NB4 (cell line): ENCODE measurements around the gene NT5C1A.

Experiments
- DNase-seq: peaks from one replicate; pipeline ENCODE4 v3.0.0; 2010; ENCODE audit warnings: low read depth
- H3K4me3 ChIP-seq: one replicate; pipeline ENCODE4 v1.5.1; 2011; ENCODE audit warnings: mild to moderate bottlenecking, low read depth, low read length, moderate library complexity
- CTCF ChIP-seq: IDR thresholded peaks from one replicate; pipeline ENCODE4 v1.5.1; 2012; ENCODE audit warnings: low read depth, low read length
- MAX ChIP-seq: IDR thresholded peaks from 2 replicates; pipeline ENCODE4 v1.6.1; 2011; ENCODE audit warnings: low read depth, low read length
- MYC ChIP-seq: IDR thresholded peaks from 2 replicates; pipeline ENCODE4 v1.6.1; 2011; ENCODE audit warnings: low read depth, low read length
- POLR2A ChIP-seq: IDR thresholded peaks from 2 replicates; pipeline ENCODE4 v1.6.1; 2011; ENCODE audit warnings: mild to moderate bottlenecking; ENCODE audit not compliant: insufficient read length; ENCODE audit errors: extremely low read depth

Gene NT5C1A

GRCh38 chr1:39692152-39693074, 20.5 kb upstream of the NT5C1A start:
- TF ChIP-seq MAX (no peak), CTCF (no peak), POLR2A (no peak)
- no peak overlapping the region for H3K4me3 ChIP-seq
- no peak for DNase-seq

- TF ChIP-seq CTCF = no peak
- TF ChIP-seq MYC = no peak
- TF ChIP-seq POLR2A = no peak
- TF ChIP-seq MAX = no peak
- no peak within 1 kb of the TSS for H3K4me3 ChIP-seq
- peak; percentile 66 for DNase-seq
Observed at GRCh38 chr1:39691383-39692151, 19.7 kb upstream of the NT5C1A start, which contains the start of gene HPCAL4. HPCAL4 (minus strand) TSS chr1:39691433; CDS start chr1:39684603, 6,830 bp downstream.

GRCh38 chr1:39690794-39691382, 19.0 kb upstream of the NT5C1A start:
- DNase-seq = no peak
- no peak overlapping the region for H3K4me3 ChIP-seq
- TF ChIP-seq POLR2A (no peak), MAX (no peak), MYC (no peak), CTCF (no peak)

GRCh38 chr1:39690225-39690624, 18.3 kb upstream of the NT5C1A start:
- no peak for DNase-seq
- H3K4me3 ChIP-seq = no peak overlapping the region
- TF ChIP-seq POLR2A = no peak
- no peak for TF ChIP-seq MAX
- no peak for TF ChIP-seq CTCF
- no peak for TF ChIP-seq MYC

- TF ChIP-seq MAX (no peak), CTCF (no peak), POLR2A (no peak), MYC (no peak)
- no peak overlapping the region for H3K4me3 ChIP-seq
- DNase-seq = no peak
Observed at GRCh38 chr1:39689635-39690034, 17.7 kb upstream of the NT5C1A start.
